Placental pericyte (primary cell): Measurements from ENCODE around the gene MDFIC2. TPM values are rescaled to one million over a fixed set of nuclear protein-coding genes. Genes with fewer than 3 reads are reported as not detected.

ENCODE experiments used
- total RNA-seq: library from RNA; depleted of rRNA; stranded (reverse); fragments of >200 nt; gene quantifications from 2 replicates; pipeline ENCODE4 v1.2.3, GENCODE V29; 2012

The MDFIC2 gene
- total RNA-seq = not detected in 2 replicates

GRCh38 chr3:70312336-70312735 is at the start of gene MDFIC2:
Gene MDFIC2 (minus strand): TSS chr3:70312638. CDS start chr3:70311973, 665 bp downstream.

